Thoracic aorta (tissue), 2 donors: ENCODE measurements around the gene DNAJC5. TPM values are rescaled to one million over a fixed set of nuclear protein-coding genes. Genes with fewer than 3 reads are reported as not detected.
A peak's percentile ranks its signal among the peaks of the same experiment; 100 is the strongest.
"Not testable (repeated sequence)": the region's sequence is repeated elsewhere in the genome, so short reads cannot be mapped to it uniquely, and the experiment has no call there.

ENCODE experiments used
- ATAC-seq: fragments of 150-250 bp; one replicate; pipeline ENCODE4 v1.8.0; 2017; ENCODE audit warnings: low read depth; ENCODE audit not compliant: insufficient number of reproducible peaks, low FRiP score
- DNase-seq: peaks from one replicate; pipeline ENCODE4 v3.0.0-alpha.2; 2020; ENCODE audit warnings: low spot score
- H3K27ac ChIP-seq, 2 donors: fragments of 200-600 bp; sonication (generic); 1 replicate in 1 of 2; 2 replicates in 1 of 2; pipeline ENCODE4 v1.5.1; 2016; ENCODE audit warnings: mild to moderate bottlenecking in 2 of 2, moderate library complexity in 2 of 2
- H3K27me3 ChIP-seq: fragments of 200-600 bp; sonication (generic); replicated peaks from 2 replicates; pipeline ENCODE4 v1.6.0; 2016; ENCODE audit warnings: mild to moderate bottlenecking; ENCODE audit not compliant: insufficient read depth
- H3K36me3 ChIP-seq: fragments of 200-600 bp; sonication (generic); one replicate; pipeline ENCODE4 v1.5.1; 2016
- H3K4me1 ChIP-seq, 2 donors: fragments of 200-600 bp; sonication (generic); 1 replicate in 1 of 2; 2 replicates in 1 of 2; pipeline versions ENCODE4 v1.5.1 to v1.6.0; 2016; ENCODE audit warnings: low read depth in 2 of 2, mild to moderate bottlenecking in 1 of 2; ENCODE audit not compliant: control insufficient read depth in 1 of 2
- H3K4me3 ChIP-seq: fragments of 200-600 bp; sonication (generic); 2 replicates; pipeline ENCODE4 v1.5.1; 2016; ENCODE audit warnings: mild to moderate bottlenecking
- H3K9me3 ChIP-seq: fragments of 200-600 bp; sonication (generic); 2 replicates; pipeline ENCODE4 v1.5.1; 2016
- total RNA-seq, 2 donors: library from RNA; depleted of rRNA; stranded (reverse); fragments of >200 nt; gene quantifications; one replicate each; pipeline versions ENCODE4 v1.1.0 to v1.2.3, GENCODE V29; 2016
- TF ChIP-seq, protein P1 (sequence below): fragments of 200-600 bp; sonication (generic); IDR thresholded peaks from one replicate; pipeline ENCODE4 v1.5.1; 2019; ENCODE audit warnings: antibody characterized with exemption

Gene DNAJC5
- total RNA-seq, 2 donors from 2014 or later: 48.5 to 61.2 TPM

DNA sequence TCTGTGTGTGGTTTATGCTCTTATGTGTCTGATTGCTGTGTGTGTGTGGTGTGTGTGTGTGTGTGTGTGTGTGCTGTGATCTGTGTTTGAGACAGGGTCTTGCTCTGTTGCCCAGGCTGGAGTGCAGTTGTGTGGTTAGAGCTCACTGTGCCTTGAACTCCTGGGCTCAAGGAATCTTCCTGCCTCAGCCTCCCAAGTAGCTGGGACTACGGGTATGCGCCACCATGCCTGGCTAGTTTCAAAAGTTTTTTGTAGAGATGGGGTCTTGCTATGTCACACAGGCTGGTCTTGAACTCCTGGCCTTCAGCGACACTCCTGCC is 78.2 kb downstream of the DNAJC5 start:
- ATAC-seq (no peak), DNase-seq (no peak)
- no peaks in the 10 kb centered on the region for H3K36me3 ChIP-seq
- peaks cover 8 to 31% of the 10 kb centered on the region in 2 donors for H3K4me1 ChIP-seq
- no peak overlapping the region for H3K27ac ChIP-seq
- H3K9me3 ChIP-seq: no peaks in the 10 kb centered on the region
- TF ChIP-seq, protein P1, sequence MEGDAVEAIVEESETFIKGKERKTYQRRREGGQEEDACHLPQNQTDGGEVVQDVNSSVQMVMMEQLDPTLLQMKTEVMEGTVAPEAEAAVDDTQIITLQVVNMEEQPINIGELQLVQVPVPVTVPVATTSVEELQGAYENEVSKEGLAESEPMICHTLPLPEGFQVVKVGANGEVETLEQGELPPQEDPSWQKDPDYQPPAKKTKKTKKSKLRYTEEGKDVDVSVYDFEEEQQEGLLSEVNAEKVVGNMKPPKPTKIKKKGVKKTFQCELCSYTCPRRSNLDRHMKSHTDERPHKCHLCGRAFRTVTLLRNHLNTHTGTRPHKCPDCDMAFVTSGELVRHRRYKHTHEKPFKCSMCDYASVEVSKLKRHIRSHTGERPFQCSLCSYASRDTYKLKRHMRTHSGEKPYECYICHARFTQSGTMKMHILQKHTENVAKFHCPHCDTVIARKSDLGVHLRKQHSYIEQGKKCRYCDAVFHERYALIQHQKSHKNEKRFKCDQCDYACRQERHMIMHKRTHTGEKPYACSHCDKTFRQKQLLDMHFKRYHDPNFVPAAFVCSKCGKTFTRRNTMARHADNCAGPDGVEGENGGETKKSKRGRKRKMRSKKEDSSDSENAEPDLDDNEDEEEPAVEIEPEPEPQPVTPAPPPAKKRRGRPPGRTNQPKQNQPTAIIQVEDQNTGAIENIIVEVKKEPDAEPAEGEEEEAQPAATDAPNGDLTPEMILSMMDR: no peak
- no peaks in the 10 kb centered on the region for H3K27me3 ChIP-seq
- no peak overlapping the region for H3K4me3 ChIP-seq

DNA sequence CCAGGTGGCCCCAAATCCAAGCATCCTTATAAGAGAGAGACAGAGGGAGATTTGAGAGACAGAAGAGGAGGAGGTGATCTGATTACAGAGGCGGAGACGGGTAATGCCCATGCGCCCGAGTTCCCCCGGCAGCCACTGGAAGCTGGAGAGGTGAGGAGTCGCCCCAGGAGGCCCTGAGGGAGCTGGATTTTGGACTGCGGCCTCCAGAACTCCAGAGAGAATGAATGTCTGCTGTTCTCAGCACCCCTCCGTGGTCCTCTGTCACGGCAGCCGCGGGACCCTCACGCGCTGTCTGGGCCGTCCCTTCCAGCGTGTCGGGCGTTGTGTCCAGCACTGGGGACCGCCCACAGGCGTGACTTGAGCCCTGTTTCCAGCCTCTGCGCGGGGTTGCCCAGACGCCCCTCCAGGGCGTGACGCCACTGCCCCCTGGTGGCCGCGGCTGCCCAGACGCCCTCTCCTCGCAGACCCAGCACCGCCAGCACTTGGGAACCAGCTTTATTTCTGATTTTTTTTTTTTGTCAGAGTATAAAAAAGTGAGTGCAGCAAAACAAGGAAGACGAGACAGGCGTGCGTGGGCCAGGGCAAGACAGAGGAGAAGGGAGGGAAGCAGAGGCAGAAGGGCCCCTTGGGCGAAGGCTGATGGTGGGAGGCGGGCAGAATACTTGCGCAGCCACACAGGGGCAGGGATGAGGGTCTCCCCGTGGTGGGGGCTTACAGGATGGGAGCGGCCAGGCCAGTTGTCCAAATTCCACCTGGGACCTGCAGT is 78.9 kb downstream of the DNAJC5 start:
- no peaks in the 10 kb centered on the region for H3K36me3 ChIP-seq
- H3K27ac ChIP-seq: no peak overlapping the region

GRCh38 chr20:63974402-63975200 is 79.7 kb downstream of the DNAJC5 start:
- H3K9me3 ChIP-seq: no peaks in the 10 kb centered on the region
- no peak for ATAC-seq
- peaks cover 2 to 24% of the 10 kb centered on the region in 2 donors for H3K4me1 ChIP-seq
- H3K27me3 ChIP-seq: no peaks in the 10 kb centered on the region
- H3K27ac ChIP-seq: no peak overlapping the region
- no peaks in the 10 kb centered on the region for H3K36me3 ChIP-seq
- no peak overlapping the region for H3K4me3 ChIP-seq
- TF ChIP-seq, protein P1: no peak
- DNase-seq: no peak

More for the DNA sequence above, 78.9 kb downstream of the DNAJC5 start:
- no peak for DNase-seq
- H3K4me3 ChIP-seq: peak overlapping the region; percentile 66
- TF ChIP-seq, protein P1: peak; percentile 98
- no peaks in the 10 kb centered on the region for H3K27me3 ChIP-seq
- peaks cover 6 to 27% of the 10 kb centered on the region in 2 donors for H3K4me1 ChIP-seq
- ATAC-seq: no peak
- H3K9me3 ChIP-seq: no peaks in the 10 kb centered on the region

DNA sequence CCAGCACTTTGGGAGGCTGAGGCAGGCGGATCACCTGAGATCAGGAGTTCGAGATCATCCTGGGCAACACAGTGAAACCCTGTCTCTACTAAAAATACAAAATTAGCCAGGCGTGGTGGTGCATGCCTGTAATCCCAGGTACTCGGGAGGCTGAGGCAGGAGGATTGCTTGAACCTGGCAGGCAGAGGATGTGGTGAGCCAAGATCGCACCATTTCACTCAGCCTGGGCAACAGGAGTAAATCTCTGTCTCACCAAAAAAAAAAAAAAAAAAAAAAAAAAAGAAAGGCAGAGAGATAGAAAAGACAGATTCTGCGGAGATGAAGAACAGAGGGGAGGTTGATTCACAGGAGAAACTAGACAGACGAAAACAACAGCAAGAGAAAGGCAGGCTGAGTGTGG is 81.6 kb downstream of the DNAJC5 start:
- not testable (repeated sequence) for H3K36me3 ChIP-seq, H3K27me3 ChIP-seq, DNase-seq, H3K4me3 ChIP-seq, H3K9me3 ChIP-seq, H3K27ac ChIP-seq, ATAC-seq
- H3K4me1 ChIP-seq: peaks cover 7 to 31% of the 10 kb centered on the region in 2 donors

DNA sequence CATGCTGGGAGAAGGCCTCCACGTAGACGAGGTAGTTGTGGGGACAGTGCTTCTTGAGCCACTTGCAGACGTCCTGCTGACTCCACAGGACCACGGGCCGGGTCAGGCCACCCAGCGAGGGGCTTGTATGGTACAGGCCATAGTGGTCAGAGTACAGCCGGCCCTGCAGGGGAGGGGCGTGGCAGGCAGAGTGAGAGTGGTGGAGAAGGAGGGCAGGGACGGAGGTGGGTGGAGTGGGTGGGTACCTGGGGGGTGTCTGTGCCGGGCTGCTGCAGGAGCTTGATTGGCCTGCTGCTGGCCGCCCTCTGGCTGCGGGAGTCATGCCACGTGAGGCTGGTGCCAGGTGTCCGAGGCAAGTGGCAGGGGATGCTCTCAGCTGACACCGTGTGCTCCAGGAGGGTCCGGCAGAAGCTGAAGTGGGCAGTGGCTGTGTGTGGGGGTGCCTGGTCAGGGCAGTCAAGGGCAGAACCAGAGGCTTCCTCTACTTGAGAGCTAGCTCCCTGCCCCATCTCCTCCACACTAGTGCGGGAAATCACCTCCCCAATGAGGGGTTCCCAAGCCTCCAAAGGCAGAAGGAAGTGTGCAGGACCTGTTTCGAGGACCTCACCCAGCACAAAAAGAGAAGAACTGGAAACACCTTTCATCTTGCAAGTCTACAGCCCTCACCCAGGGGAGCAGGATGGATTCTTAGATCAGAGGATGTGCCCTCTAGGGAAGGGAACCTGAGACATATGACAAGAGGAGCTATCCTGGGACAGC is 82.2 kb downstream of the DNAJC5 start:
- TF ChIP-seq, protein P1: no peak
- Histone ChIP-seq H3K4me1 (peaks cover 13 to 37% of the 10 kb centered on the region in 2 donors), H3K27ac (no peak overlapping the region), H3K4me3 (no peak overlapping the region), H3K9me3 (no peaks in the 10 kb centered on the region), H3K36me3 (no peaks in the 10 kb centered on the region), H3K27me3 (no peaks in the 10 kb centered on the region)
- no peak for DNase-seq
- ATAC-seq: no peak
